GM12875 (cell line): ENCODE data around the gene RBP4.

Experiments used
- H3K4me3 ChIP-seq: one replicate; pipeline ENCODE4 v1.5.1; 2011; ENCODE audit warnings: low read depth, low read length, control low read depth
- TF ChIP-seq, protein P1 (sequence below): IDR thresholded peaks from 2 replicates; pipeline ENCODE4 v1.5.1; 2011; ENCODE audit warnings: low read depth, mild to moderate bottlenecking, control low read depth, inconsistent platforms, low read length, moderate library complexity, borderline replicate concordance; ENCODE audit not compliant: insufficient read depth

The RBP4 gene

DNA sequence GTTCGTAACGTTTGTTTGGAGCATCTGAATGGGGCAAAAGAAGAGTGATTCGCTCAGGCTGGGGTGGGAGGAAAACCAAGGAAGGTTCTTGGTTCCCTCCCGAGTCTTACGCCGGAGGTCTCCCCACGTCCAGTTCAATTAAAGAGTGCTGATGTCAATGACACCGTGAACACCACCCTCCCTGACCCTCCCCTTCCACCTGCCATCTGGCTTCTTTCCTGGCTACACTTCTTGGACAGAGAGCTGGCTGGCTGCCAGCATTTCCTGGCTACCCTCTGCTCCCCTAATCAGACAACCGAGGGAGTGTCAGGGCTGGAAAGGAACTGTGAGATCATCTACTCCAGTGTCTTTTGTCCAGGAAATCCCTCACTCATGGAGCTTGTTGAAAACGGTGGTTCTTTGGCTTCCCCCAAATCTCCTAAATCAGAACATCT lies 58.7 kb downstream of the RBP4 start:
- TF ChIP-seq, protein P1, sequence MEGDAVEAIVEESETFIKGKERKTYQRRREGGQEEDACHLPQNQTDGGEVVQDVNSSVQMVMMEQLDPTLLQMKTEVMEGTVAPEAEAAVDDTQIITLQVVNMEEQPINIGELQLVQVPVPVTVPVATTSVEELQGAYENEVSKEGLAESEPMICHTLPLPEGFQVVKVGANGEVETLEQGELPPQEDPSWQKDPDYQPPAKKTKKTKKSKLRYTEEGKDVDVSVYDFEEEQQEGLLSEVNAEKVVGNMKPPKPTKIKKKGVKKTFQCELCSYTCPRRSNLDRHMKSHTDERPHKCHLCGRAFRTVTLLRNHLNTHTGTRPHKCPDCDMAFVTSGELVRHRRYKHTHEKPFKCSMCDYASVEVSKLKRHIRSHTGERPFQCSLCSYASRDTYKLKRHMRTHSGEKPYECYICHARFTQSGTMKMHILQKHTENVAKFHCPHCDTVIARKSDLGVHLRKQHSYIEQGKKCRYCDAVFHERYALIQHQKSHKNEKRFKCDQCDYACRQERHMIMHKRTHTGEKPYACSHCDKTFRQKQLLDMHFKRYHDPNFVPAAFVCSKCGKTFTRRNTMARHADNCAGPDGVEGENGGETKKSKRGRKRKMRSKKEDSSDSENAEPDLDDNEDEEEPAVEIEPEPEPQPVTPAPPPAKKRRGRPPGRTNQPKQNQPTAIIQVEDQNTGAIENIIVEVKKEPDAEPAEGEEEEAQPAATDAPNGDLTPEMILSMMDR: no peak
- H3K4me3 ChIP-seq: no peak overlapping the region
